ENCODE results near the gene BTF3. TPM values are rescaled to one million over a fixed set of nuclear protein-coding genes. Genes with fewer than 3 reads are reported as not detected.

The BTF3 gene
- total RNA-seq, 1 donor, result 207 TPM

Other genes with a start within 250 kb of the BTF3 start
- 12.7 and 17.0 TPM in 2 replicates for gene FOXD1, start 49.7 kb upstream of the BTF3 start, total RNA-seq
- 25.3 and 36.2 TPM in 2 replicates for gene ANKRA2, start 67.2 kb downstream of the BTF3 start, total RNA-seq
- gene UTP15, start 67.3 kb downstream of the BTF3 start, total RNA-seq, result 20.6 and 24.2 TPM in 2 replicates
- 56.9 and 64.4 TPM in 2 replicates for gene ARHGEF28, start 127.8 kb downstream of the BTF3 start, total RNA-seq

Measured in osteoblast (primary cell).